ENCODE data around the gene PPP1R14C.

- TF ChIP-seq CTCF (IDR thresholded peaks at IDR 0.05 in 8 of 11, conservative IDR thresholded peaks at IDR 0.05 in 3 of 11) (no peak), POLR2A (IDR thresholded peaks at IDR 0.05) (no peak)
Observed at GRCh38 chr6:150288456-150288855, 145.6 kb downstream of the PPP1R14C start.
